ENCODE results near the gene ANKFN1.

Gene ANKFN1

GRCh38 chr17:56169621-56170020 is 16.3 kb downstream of the ANKFN1 start:
- CTCF ChIA-PET = interaction anchor here (1.0 kb wide), 1 partner anchor 12 kb away, joined by 3 read pairs; no protein-coding TSS in a partner anchor
- no peak for DNase-seq (ENCODE audit: extremely low spot score)
- POLR2A ChIA-PET = no interaction called here
- no peak for TF ChIP-seq CTCF (IDR thresholded peaks at IDR 0.05; ENCODE audit: control extremely low read depth, extremely low read depth, low read depth, missing control alignments)

- ChIA-PET POLR2A (no interaction called here), CTCF (no interaction called here)
- TF ChIP-seq CTCF (IDR thresholded peaks at IDR 0.05; ENCODE audit: control extremely low read depth, extremely low read depth, low read depth, missing control alignments) = no peak
- DNase-seq (ENCODE audit: extremely low spot score) = no peak
Observed at GRCh38 chr17:56171186-56171959, 18.1 kb downstream of the ANKFN1 start.

GRCh38 chr17:56172517-56172982 is 19.3 kb downstream of the ANKFN1 start:
- ChIA-PET POLR2A (no interaction called here), CTCF (interaction anchor here (2.2 kb wide), 1 partner anchor 12 kb away, joined by 5 read pairs; no protein-coding TSS in a partner anchor)
- no peak for TF ChIP-seq CTCF (IDR thresholded peaks at IDR 0.05; ENCODE audit: control extremely low read depth, extremely low read depth, low read depth, missing control alignments)
- no peak for DNase-seq (ENCODE audit: extremely low spot score)

GRCh38 chr17:56173026-56173425 is 19.8 kb downstream of the ANKFN1 start:
- CTCF ChIA-PET = interaction anchor here (2.2 kb wide), 1 partner anchor 13 kb away, joined by 5 read pairs; no protein-coding TSS in a partner anchor
- POLR2A ChIA-PET = no interaction called here

GRCh38 chr17:56173958-56174835 is 20.9 kb downstream of the ANKFN1 start:
- POLR2A ChIA-PET = no interaction called here
- CTCF ChIA-PET = interaction anchor here (2.2 kb wide), 1 partner anchor 14 kb away, joined by 5 read pairs; no protein-coding TSS in a partner anchor
- no peak for TF ChIP-seq CTCF (IDR thresholded peaks at IDR 0.05; ENCODE audit: control extremely low read depth, extremely low read depth, low read depth, missing control alignments)
- no peak for DNase-seq (ENCODE audit: extremely low spot score)

More at GRCh38 chr17:56173026-56173425, 19.8 kb downstream of the ANKFN1 start:
- DNase-seq (ENCODE audit: extremely low spot score) = no peak
- TF ChIP-seq CTCF (IDR thresholded peaks at IDR 0.05; ENCODE audit: control extremely low read depth, extremely low read depth, low read depth, missing control alignments) = no peak

GRCh38 chr17:56175299-56175955 is 22.2 kb downstream of the ANKFN1 start:
- DNase-seq (ENCODE audit: extremely low spot score) = no peak
- ChIA-PET CTCF (no interaction called here), POLR2A (no interaction called here)
- TF ChIP-seq CTCF (IDR thresholded peaks at IDR 0.05; ENCODE audit: control extremely low read depth, extremely low read depth, low read depth, missing control alignments) = no peak
